Measurements from ENCODE around the gene PDZD4. TPM values are rescaled to one million over a fixed set of nuclear protein-coding genes. Genes with fewer than 3 reads are reported as not detected.
A peak's percentile ranks its signal among the peaks of the same experiment; 100 is the strongest.

PDZD4 gene
- polyA plus RNA-seq, 1 of the 3 experiments (the other 2 are of a cell fraction) = 1.9 TPM

- Histone ChIP-seq H2AFZ (ENCODE audit: low read depth) (no peak overlapping the region), H4K20me1 (ENCODE audit: insufficient read depth) (peaks cover 5% of the 10 kb centered on the region; the same call in 1 of the 2 replicates), H3F3A (replicated peaks; ENCODE audit: insufficient read depth) (peaks cover 5% of the 10 kb centered on the region), H3K4me3 (ENCODE audit: low read depth in 2 of 2, low read length in 1 of 2) (no peak overlapping the region), H3K27me3 (ENCODE audit: insufficient read depth) (peaks cover 51% of the 10 kb centered on the region), H3K4me1 (ENCODE audit: control insufficient read depth in 1 of 2, insufficient read depth in 2 of 2, low read depth in 1 of 2, low read length in 1 of 2) (peaks cover 0 to 2% of the 10 kb centered on the region in 2 experiments; a peak in 1 of 4 replicates), H3K79me2 (ENCODE audit: insufficient read depth) (no peaks in the 10 kb centered on the region), H3K9ac (no peak overlapping the region), H3K9me2 (no peaks in the 10 kb centered on the region), H3K4me2 (no peak overlapping the region), H3K36me3 (replicated peaks in 1 of 2; ENCODE audit: control insufficient read depth in 1 of 2, insufficient read depth in 2 of 2, low read length in 1 of 2) (no peaks in the 10 kb centered on the region), H3K9me3 (no peaks in the 10 kb centered on the region), H3K27ac (ENCODE audit: low read depth in 2 of 2, low read length in 1 of 2) (no peak overlapping the region)
- POLR2A ChIA-PET = no interaction called here
- TF ChIP-seq GABPA (IDR thresholded peaks at IDR 0.05; ENCODE audit: low read depth) = no peak
- TF ChIP-seq PBX3 (IDR thresholded peaks at IDR 0.05) = no peak
- no peak for TF ChIP-seq TAF1 (IDR thresholded peaks at IDR 0.05; ENCODE audit: borderline replicate concordance, low read depth, low read length)
- TF ChIP-seq SMC3 (IDR thresholded peaks at IDR 0.05; ENCODE audit: low read depth, low read length) = no peak
- TF ChIP-seq SIN3A (IDR thresholded peaks at IDR 0.05; ENCODE audit: borderline replicate concordance, low read depth, low read length) = no peak
- no peak for TF ChIP-seq EP300 (IDR thresholded peaks at IDR 0.05; ENCODE audit: borderline replicate concordance in 1 of 2, low read depth in 1 of 2, low read length in 1 of 2)
- no peak for TF ChIP-seq USF1 (IDR thresholded peaks at IDR 0.05; ENCODE audit: borderline replicate concordance, low read depth)
- TF ChIP-seq MXI1 (IDR thresholded peaks at IDR 0.05; ENCODE audit: low read depth, low read length) = no peak
- no peak for TF ChIP-seq POLR2AphosphoS5 (IDR thresholded peaks at IDR 0.05; ENCODE audit: low read depth, low read length)
- no peak for TF ChIP-seq TEAD4 (IDR thresholded peaks at IDR 0.05; ENCODE audit: borderline replicate concordance, insufficient read depth)
- TF ChIP-seq EZH2phosphoT487 (IDR thresholded peaks at IDR 0.05; ENCODE audit: borderline replicate concordance, low read depth) = no peak
- TF ChIP-seq CHD2 (IDR thresholded peaks at IDR 0.05; ENCODE audit: low read length, partially characterized antibody) = no peak
- no peak for TF ChIP-seq FOXM1 (IDR thresholded peaks at IDR 0.05; ENCODE audit: low read depth)
- TF ChIP-seq MAX (IDR thresholded peaks at IDR 0.05; ENCODE audit: low read depth) = no peak
- no peak for TF ChIP-seq YY1 (IDR thresholded peaks at IDR 0.05; ENCODE audit: low read depth)
- 65% methylated on average over 9 of the region's 9 CpGs for WGBS (ENCODE audit: low lambda C conversion rate)
- CTCF ChIA-PET = interaction anchor here (1.4 kb wide), 1 partner anchor 57 kb away, joined by 4 read pairs; no protein-coding TSS in a partner anchor
- DNase-seq = peak; percentile 8
Measured at GRCh38 chrX:153827903-153828302, 2.4 kb downstream of the PDZD4 start.

- Histone ChIP-seq H3K4me2 (no peak overlapping the region), H3K9me2 (no peaks in the 10 kb centered on the region), H3K27ac (ENCODE audit: low read depth in 2 of 2, low read length in 1 of 2) (no peak overlapping the region), H3K79me2 (ENCODE audit: insufficient read depth) (no peaks in the 10 kb centered on the region), H3K4me1 (ENCODE audit: control insufficient read depth in 1 of 2, insufficient read depth in 2 of 2, low read depth in 1 of 2, low read length in 1 of 2) (peaks cover 0 to 2% of the 10 kb centered on the region in 2 experiments; a peak in 1 of 4 replicates), H2AFZ (ENCODE audit: low read depth) (no peak overlapping the region), H3K9ac (no peak overlapping the region), H3F3A (replicated peaks; ENCODE audit: insufficient read depth) (peaks cover 5% of the 10 kb centered on the region), H3K36me3 (replicated peaks in 1 of 2; ENCODE audit: control insufficient read depth in 1 of 2, insufficient read depth in 2 of 2, low read length in 1 of 2) (no peaks in the 10 kb centered on the region), H3K27me3 (ENCODE audit: insufficient read depth) (peaks cover 49% of the 10 kb centered on the region), H4K20me1 (ENCODE audit: insufficient read depth) (peaks cover 5% of the 10 kb centered on the region; the same call in 1 of the 2 replicates), H3K9me3 (no peaks in the 10 kb centered on the region), H3K4me3 (ENCODE audit: low read depth in 2 of 2, low read length in 1 of 2) (no peak overlapping the region)
- POLR2A ChIA-PET = no interaction called here
- DNase-seq = no peak
- CTCF ChIA-PET = no interaction called here
- WGBS (ENCODE audit: low lambda C conversion rate) = 39% methylated on average over 3 of the region's 3 CpGs
- TF ChIP-seq POLR2AphosphoS5 (IDR thresholded peaks at IDR 0.05; ENCODE audit: low read depth, low read length) (no peak), FOXM1 (IDR thresholded peaks at IDR 0.05; ENCODE audit: low read depth) (no peak), MEF2A (IDR thresholded peaks at IDR 0.05; ENCODE audit: borderline replicate concordance, low read depth) (no peak), SIN3A (IDR thresholded peaks at IDR 0.05; ENCODE audit: borderline replicate concordance, low read depth, low read length) (no peak), YY1 (IDR thresholded peaks at IDR 0.05; ENCODE audit: low read depth) (no peak), CTCF (IDR thresholded peaks at IDR 0.05) (no peak), RXRA (IDR thresholded peaks at IDR 0.05; ENCODE audit: borderline replicate concordance, low read depth) (no peak), ZBTB33 (IDR thresholded peaks at IDR 0.05; ENCODE audit: borderline replicate concordance, low read depth) (no peak), CHD2 (IDR thresholded peaks at IDR 0.05; ENCODE audit: low read length, partially characterized antibody) (no peak), RFX5 (IDR thresholded peaks at IDR 0.05; ENCODE audit: low read length) (no peak), TCF12 (IDR thresholded peaks at IDR 0.05) (no peak), NFIC (IDR thresholded peaks at IDR 0.05; ENCODE audit: borderline replicate concordance) (no peak), EZH2phosphoT487 (IDR thresholded peaks at IDR 0.05; ENCODE audit: borderline replicate concordance, low read depth) (no peak), RAD21 (IDR thresholded peaks at IDR 0.05; ENCODE audit: low read length) (no peak), JUND (IDR thresholded peaks at IDR 0.05) (no peak)
Measured at GRCh38 chrX:153827016-153827415, 3.3 kb downstream of the PDZD4 start.
